PC-3 (cell line): ENCODE data around the gene GAREM2. TPM values are rescaled to one million over a fixed set of nuclear protein-coding genes. Genes with fewer than 3 reads are reported as not detected.

Source experiments
- ATAC-seq: fragments of 200-7000 bp; cut with Tn5 transposase; 2 replicates; pipeline ENCODE4 v1.9.1; 2020; ENCODE audit warnings: mild to moderate bottlenecking, moderate library complexity
- BruUV-seq: library from RNA; stranded (reverse); fragments of 400-500 nt; replicated peaks from 2 replicates; lab custom pipeline; 2021; lab: Mats Ljungman, UMichigan
- CTCF ChIA-PET: fragments of 300-600 bp; sonication (Branson Sonifier 250); formaldehyde crosslinking; loops from one replicate; lab custom pipeline; 2022; ENCODE audit warnings: antibody characterized with exemption; lab: Charles Lee
- POLR2A ChIA-PET: fragments of 300-600 bp; sonication (Branson Sonifier 250); formaldehyde crosslinking; loops from one replicate; lab custom pipeline; 2022; ENCODE audit warnings: antibody characterized with exemption; ENCODE audit not compliant: unreplicated experiment; lab: Charles Lee
- DNase-seq: peaks from one replicate; pipeline ENCODE4 v3.0.0-alpha.2; 2015
- H2AFZ ChIP-seq: fragments of 300-600 bp; sonication (generic); 2 replicates; pipeline ENCODE4 v1.6.0; 2016; ENCODE audit warnings: antibody characterized with exemption, low read length
- H3F3A ChIP-seq: fragments of 300-600 bp; sonication (generic); one replicate; pipeline ENCODE4 v1.6.0; 2017; ENCODE audit warnings: antibody characterized with exemption, low read length, control low read depth, mild to moderate bottlenecking; ENCODE audit not compliant: unreplicated experiment
- H3K27ac ChIP-seq: fragments of 300-600 bp; sonication (generic); 2 replicates; pipeline ENCODE4 v1.5.1; 2016; ENCODE audit warnings: mild to moderate bottlenecking, low read length
- H3K27me3 ChIP-seq: fragments of 300-600 bp; sonication (generic); 2 replicates; pipeline ENCODE4 v1.6.1; 2016; ENCODE audit warnings: low read length, mixed read lengths
- H3K36me3 ChIP-seq: fragments of 300-600 bp; sonication (generic); 2 replicates; pipeline ENCODE4 v1.6.1; 2016; ENCODE audit warnings: low read depth, mixed run types, low read length, mixed read lengths
- H3K4me1 ChIP-seq: fragments of 300-600 bp; sonication (generic); 2 replicates; pipeline ENCODE4 v1.5.1; 2016; ENCODE audit warnings: low read length; ENCODE audit not compliant: insufficient read depth
- H3K4me2 ChIP-seq: fragments of 300-600 bp; sonication (generic); 2 replicates; pipeline ENCODE4 v1.6.0; 2016; ENCODE audit warnings: low read length
- H3K4me3 ChIP-seq: fragments of 300-600 bp; sonication (generic); 2 replicates; pipeline ENCODE4 v1.5.1; 2016; ENCODE audit warnings: mild to moderate bottlenecking, low read length, mixed read lengths
- H3K79me2 ChIP-seq: fragments of 300-600 bp; sonication (generic); 2 replicates; pipeline ENCODE4 v1.6.1; 2017; ENCODE audit warnings: low read length, mixed read lengths
- H3K9ac ChIP-seq: fragments of 300-600 bp; sonication (generic); 2 replicates; pipeline ENCODE4 v1.6.0; 2016; ENCODE audit warnings: mild to moderate bottlenecking, low read length
- H3K9me2 ChIP-seq: fragments of 300-600 bp; sonication (generic); replicated peaks from 2 replicates; pipeline ENCODE4 v1.6.1; 2016; ENCODE audit warnings: mixed run types, low read length, mixed read lengths
- H3K9me3 ChIP-seq: fragments of 300-600 bp; sonication (generic); 2 replicates; pipeline ENCODE4 v1.6.1; 2016; ENCODE audit warnings: low read length, mixed read lengths
- H4K20me1 ChIP-seq: fragments of 300-600 bp; sonication (generic); 2 replicates; pipeline ENCODE4 v1.6.1; 2016; ENCODE audit warnings: low read length, mixed read lengths
- EZH2 ChIP-seq: fragments of 300-600 bp; sonication (generic); IDR thresholded peaks from one replicate; pipeline ENCODE4 v1.6.1; 2017; ENCODE audit warnings: antibody characterized with exemption, mild to moderate bottlenecking, low read length; ENCODE audit not compliant: unreplicated experiment
- EZH2phosphoT487 ChIP-seq: fragments of 300-600 bp; sonication (generic); IDR thresholded peaks from 2 replicates; pipeline ENCODE4 v1.6.1; 2018; ENCODE audit warnings: mild to moderate bottlenecking, antibody characterized with exemption, low read length, borderline replicate concordance
- intact Hi-C: fragments of 100-400 bp; cut with micrococcal nuclease; formaldehyde crosslinking; loops from 2 replicates; pipeline ENCODE4 v1.9.0; 2023
- total RNA-seq: library from RNA; depleted of rRNA; stranded (reverse); fragments of >200 nt; gene quantifications from 2 replicates; pipeline ENCODE4 v1.2.3, GENCODE V29; 2014
- TF ChIP-seq, protein P1 (sequence below): fragments of 300-600 bp; sonication (generic); conservative IDR thresholded peaks from 2 replicates; pipeline ENCODE4 v1.5.1; 2017; ENCODE audit warnings: antibody characterized with exemption, low read depth, mild to moderate bottlenecking, low read length

The GAREM2 gene
- total RNA-seq, 1 experiment from 2014 or later, result 1.4 TPM

DNA sequence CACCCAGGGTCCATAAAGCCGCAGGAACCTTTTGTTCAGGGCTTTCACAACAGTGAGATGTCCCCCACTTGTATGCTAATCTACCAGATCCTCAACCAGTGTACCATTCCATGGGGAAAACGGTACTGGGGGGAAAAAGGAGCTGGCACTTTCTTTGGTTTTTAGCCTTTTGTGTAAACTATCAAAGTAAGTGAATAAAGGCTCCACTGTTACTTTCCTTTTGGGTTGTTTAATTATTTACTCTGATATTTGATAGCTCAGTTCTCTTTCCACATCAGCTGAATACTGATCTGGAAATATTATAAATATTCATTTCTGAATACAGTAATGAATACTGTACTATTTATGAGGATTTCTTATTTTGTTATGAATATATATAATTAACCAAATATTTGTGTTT, 51.2 kb downstream of the GAREM2 start:
- no peaks in the 10 kb centered on the region for H3K79me2 ChIP-seq
- CTCF ChIA-PET, result no interaction called here
- no peaks in the 10 kb centered on the region for H4K20me1 ChIP-seq
- DNase-seq (no peak), ATAC-seq (no peak)
- H3K9me3 ChIP-seq, result no peaks in the 10 kb centered on the region
- H3K27ac ChIP-seq, result no peak overlapping the region
- H3K4me1 ChIP-seq, result no peaks in the 10 kb centered on the region
- no peaks in the 10 kb centered on the region for H3K27me3 ChIP-seq
- H3K36me3 ChIP-seq, result peaks cover 51% of the 10 kb centered on the region
- H3K9me2 ChIP-seq, result no peaks in the 10 kb centered on the region
- intact Hi-C loops, result no loop called here
- no peak overlapping the region for H3K9ac ChIP-seq
- BruUV-seq, result no TSS peak
- no peaks in the 10 kb centered on the region for H3F3A ChIP-seq
- no peak overlapping the region for H3K4me2 ChIP-seq
- H2AFZ ChIP-seq, result no peak overlapping the region
- POLR2A ChIA-PET, result no interaction called here
- TF ChIP-seq, protein P1, sequence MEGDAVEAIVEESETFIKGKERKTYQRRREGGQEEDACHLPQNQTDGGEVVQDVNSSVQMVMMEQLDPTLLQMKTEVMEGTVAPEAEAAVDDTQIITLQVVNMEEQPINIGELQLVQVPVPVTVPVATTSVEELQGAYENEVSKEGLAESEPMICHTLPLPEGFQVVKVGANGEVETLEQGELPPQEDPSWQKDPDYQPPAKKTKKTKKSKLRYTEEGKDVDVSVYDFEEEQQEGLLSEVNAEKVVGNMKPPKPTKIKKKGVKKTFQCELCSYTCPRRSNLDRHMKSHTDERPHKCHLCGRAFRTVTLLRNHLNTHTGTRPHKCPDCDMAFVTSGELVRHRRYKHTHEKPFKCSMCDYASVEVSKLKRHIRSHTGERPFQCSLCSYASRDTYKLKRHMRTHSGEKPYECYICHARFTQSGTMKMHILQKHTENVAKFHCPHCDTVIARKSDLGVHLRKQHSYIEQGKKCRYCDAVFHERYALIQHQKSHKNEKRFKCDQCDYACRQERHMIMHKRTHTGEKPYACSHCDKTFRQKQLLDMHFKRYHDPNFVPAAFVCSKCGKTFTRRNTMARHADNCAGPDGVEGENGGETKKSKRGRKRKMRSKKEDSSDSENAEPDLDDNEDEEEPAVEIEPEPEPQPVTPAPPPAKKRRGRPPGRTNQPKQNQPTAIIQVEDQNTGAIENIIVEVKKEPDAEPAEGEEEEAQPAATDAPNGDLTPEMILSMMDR, result no peak
- no peak for TF ChIP-seq EZH2phosphoT487
- TF ChIP-seq EZH2, result no peak
- H3K4me3 ChIP-seq, result no peak overlapping the region

DNA sequence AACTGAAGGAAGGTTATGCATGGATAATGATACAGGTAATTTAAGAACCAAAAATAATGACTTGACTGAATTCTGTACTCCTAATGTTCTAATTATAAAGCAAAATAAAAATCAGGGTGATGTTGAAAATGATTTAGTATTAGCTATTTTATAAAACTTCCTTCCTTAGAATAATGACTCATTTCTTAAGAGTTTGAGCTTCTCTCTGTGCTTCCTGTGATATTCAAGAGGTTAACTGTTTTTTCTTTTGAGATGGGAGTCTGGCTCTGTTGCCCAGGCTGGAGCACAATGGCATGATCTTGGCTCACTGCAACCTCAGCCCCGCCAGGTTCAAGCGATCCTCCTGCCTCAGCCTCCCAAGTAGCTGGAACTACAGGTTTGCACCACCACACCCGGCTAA, 56.7 kb downstream of the GAREM2 start:
- intact Hi-C loops, result no loop called here
- no peak overlapping the region for H3K4me3 ChIP-seq
- no peak overlapping the region for H3K9ac ChIP-seq
- H2AFZ ChIP-seq, result no peak overlapping the region
- H3K4me2 ChIP-seq, result no peak overlapping the region
- TF ChIP-seq EZH2 (no peak), EZH2phosphoT487 (no peak)
- TF ChIP-seq, protein P1, result no peak
- no peaks in the 10 kb centered on the region for H4K20me1 ChIP-seq
- no peaks in the 10 kb centered on the region for H3K4me1 ChIP-seq
- ATAC-seq (no peak), DNase-seq (no peak)
- ChIA-PET CTCF (no interaction called here), POLR2A (interaction anchor here (0.6 kb wide), 1 partner anchor 293 kb away, joined by 3 read pairs; no protein-coding TSS in a partner anchor)
- H3K27ac ChIP-seq, result no peak overlapping the region
- H3K27me3 ChIP-seq, result no peaks in the 10 kb centered on the region
- H3F3A ChIP-seq, result no peaks in the 10 kb centered on the region
- TSS peak; percentile 16 for BruUV-seq
- H3K9me2 ChIP-seq, result no peaks in the 10 kb centered on the region
- peaks cover 68% of the 10 kb centered on the region for H3K36me3 ChIP-seq
- H3K9me3 ChIP-seq, result no peaks in the 10 kb centered on the region
- no peaks in the 10 kb centered on the region for H3K79me2 ChIP-seq

DNA sequence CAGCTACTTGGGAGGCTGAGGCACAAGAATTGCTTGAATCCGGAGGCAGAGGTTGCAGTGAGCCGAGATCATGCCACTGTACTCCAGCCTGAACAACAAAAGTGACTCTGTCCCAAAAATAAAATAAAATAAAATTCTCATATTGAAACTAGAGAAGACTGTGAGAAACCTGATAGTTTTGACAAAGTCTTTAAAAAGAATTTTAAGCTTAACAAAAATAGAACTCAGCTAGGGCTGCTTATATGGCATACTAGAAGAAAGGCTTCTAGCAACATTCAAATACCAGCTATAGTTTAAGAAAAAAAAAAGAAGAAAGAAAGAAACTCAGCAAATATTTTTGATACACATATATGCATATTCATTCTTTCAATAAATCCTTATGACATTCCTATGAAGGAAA, 57.9 kb downstream of the GAREM2 start:
- no peaks in the 10 kb centered on the region for H3K79me2 ChIP-seq
- no peak overlapping the region for H2AFZ ChIP-seq
- no peak overlapping the region for H3K9ac ChIP-seq
- intact Hi-C loops, result no loop called here
- H3K4me3 ChIP-seq, result no peak overlapping the region
- H3F3A ChIP-seq, result no peaks in the 10 kb centered on the region
- no TSS peak for BruUV-seq
- DNase-seq (no peak), ATAC-seq (no peak)
- H4K20me1 ChIP-seq, result no peaks in the 10 kb centered on the region
- no peaks in the 10 kb centered on the region for H3K9me2 ChIP-seq
- no peak overlapping the region for H3K27ac ChIP-seq
- peaks cover 67% of the 10 kb centered on the region for H3K36me3 ChIP-seq
- POLR2A ChIA-PET, result no interaction called here
- no peak overlapping the region for H3K4me2 ChIP-seq
- CTCF ChIA-PET, result no interaction called here
- no peaks in the 10 kb centered on the region for H3K4me1 ChIP-seq
- no peak for TF ChIP-seq EZH2
- TF ChIP-seq, protein P1, result no peak
- no peaks in the 10 kb centered on the region for H3K27me3 ChIP-seq
- no peaks in the 10 kb centered on the region for H3K9me3 ChIP-seq
